ENCODE measurements around the gene EFS.
A peak's percentile ranks its signal among the peaks of the same experiment; 100 is the strongest.
"Not testable (repeated sequence)": the region's sequence is repeated elsewhere in the genome, so short reads cannot be mapped to it uniquely, and the experiment has no call there.

Gene EFS

GRCh38 chr14:23327947-23328744 lies 36.8 kb downstream of the EFS start:
- DNase-seq (ENCODE audit: low read depth in 2 of 2): peak; percentile 21 to 22

DNA sequence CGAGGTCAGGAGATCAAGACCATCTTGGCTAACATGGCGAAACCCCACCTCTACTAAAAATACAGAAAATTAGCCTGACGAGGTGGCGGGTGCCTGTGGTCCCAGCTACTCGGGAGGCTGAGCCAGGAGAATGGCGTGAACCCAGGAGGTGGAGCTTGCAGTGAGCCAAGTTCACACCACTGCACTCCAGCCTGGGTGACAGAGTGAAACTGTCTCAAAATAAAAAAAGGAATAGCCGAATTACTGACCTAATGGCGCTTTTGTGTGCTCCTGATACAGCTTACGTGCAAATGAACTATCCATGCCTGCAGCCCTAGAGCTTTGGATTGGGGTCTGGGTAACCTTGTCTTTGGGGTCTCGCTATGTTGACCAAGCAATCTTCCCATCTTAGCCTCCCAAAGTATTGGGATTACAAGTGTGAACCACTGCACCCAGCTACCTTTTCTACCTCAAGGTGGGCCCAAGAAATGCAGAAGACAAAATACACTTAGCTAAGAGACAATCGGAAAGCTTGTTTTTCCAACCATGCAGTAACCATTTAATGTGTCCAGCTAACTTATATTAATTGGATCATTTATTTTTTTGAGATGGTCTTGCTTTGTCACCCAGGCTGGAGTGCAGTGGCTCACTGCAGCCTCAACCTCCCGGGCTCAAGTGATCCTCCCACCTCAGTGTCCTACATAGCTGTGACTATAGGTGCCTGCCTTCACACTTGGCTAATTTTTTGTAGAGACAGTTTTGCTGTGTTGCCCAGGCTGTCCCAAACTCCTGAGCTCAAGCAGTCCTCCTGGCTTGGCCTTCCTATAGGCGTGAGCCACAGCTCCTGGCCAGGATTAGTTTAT lies 38.3 kb downstream of the EFS start:
- no peak for DNase-seq (ENCODE audit: low read depth in 2 of 2)

- DNase-seq (ENCODE audit: low read depth in 2 of 2): not testable (repeated sequence)
These were observed 39.2 kb downstream of the EFS start for GRCh38 chr14:23325746-23326145.

GRCh38 chr14:23324993-23325392 lies 40.0 kb downstream of the EFS start:
- DNase-seq (ENCODE audit: low read depth in 2 of 2): no peak

DNA sequence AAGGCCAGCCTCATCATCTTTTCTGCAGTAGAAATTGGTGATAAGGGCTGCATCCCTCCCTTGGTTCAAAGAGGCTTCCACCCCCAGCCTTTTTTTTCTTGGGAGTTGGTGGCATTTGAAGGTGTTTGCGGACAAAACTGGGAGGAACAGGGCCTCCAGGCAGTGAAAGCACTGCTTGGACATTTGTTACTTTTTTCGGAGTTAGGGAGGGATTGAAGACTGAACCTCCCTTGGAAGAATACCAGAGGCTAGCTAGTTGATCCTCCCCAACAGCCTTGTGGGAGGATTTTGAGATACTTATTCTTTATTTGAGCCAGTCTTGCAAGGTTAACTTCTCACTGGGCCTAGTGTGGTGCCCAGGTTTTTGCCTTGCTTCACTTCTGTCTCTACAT lies 40.5 kb downstream of the EFS start:
- no peak for DNase-seq (ENCODE audit: low read depth in 2 of 2)

DNA sequence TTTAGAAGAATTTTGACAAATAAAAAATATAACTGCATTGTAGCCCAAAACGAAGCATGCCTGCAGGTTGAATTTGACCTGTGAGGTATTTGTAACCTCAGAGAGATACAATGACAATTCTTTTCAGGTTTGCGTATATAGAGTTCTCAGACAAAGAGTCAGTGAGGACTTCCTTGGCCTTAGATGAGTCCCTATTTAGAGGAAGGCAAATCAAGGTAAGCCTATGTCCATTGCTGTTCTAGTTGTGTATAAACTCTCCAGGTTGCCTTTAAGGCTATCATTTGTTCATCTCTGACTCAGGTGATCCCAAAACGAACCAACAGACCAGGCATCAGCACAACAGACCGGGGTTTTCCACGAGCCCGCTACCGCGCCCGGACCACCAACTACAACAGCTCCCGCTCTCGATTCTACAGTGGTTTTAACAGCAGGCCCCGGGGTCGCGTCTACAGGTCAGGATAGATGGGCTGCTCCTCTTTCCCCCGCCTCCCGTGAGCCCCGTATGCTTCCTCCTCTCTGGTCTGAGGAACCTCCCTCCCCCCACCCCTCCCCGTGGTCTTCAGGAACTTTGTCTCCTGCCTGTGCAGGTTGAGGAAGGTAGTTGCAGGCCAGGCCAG lies 41.0 kb downstream of the EFS start:
- DNase-seq (ENCODE audit: low read depth in 2 of 2): no peak

DNA sequence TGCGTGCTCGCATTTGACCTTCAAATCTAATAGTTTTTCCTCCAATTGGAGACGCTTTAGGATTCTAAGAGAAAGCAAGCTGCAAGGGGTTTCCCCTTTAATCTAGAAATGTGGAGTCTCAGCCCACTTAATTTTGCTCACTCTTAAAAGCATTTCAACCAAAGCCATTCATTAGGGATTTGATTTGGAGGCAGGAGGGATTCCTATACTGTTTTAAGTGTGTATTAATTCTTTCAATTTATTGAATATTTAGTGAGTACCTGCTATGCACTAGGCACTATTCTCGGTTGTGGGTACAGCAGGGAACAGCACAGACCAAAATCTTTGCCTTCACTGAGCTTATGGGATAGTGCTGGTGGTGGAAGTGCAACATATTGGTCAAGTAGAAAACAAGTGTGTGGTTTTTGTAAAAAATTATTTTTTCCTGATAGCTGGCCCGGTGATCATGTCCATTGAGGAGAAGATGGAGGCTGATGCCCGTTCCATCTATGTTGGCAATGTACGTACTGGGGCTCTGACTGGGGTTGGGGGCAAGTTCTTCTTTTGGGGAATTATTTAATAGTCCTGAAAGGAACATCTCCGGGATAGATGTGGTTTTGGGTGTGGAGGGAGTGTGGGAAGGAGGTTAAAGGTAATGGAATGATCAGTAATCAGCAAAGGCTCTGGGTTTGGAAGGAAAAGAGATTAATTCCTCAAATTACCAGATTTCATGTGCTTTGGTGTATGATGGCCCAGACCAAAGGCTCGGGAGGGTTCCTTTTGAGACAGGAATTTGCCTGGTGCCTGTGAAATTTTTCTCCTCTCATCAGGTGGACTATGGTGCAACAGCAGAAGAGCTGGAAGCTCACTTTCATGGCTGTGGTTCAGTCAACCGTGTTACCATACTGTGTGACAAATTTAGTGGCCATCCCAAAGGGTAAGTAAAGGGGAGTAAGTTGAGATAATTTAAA lies 42.1 kb downstream of the EFS start:
- no peak for DNase-seq (ENCODE audit: low read depth in 2 of 2)

- DNase-seq (ENCODE audit: low read depth in 2 of 2): peak in 1 of 2 donors; percentile 22
These were observed 43.1 kb downstream of the EFS start for GRCh38 chr14:23321572-23322547.

DNA sequence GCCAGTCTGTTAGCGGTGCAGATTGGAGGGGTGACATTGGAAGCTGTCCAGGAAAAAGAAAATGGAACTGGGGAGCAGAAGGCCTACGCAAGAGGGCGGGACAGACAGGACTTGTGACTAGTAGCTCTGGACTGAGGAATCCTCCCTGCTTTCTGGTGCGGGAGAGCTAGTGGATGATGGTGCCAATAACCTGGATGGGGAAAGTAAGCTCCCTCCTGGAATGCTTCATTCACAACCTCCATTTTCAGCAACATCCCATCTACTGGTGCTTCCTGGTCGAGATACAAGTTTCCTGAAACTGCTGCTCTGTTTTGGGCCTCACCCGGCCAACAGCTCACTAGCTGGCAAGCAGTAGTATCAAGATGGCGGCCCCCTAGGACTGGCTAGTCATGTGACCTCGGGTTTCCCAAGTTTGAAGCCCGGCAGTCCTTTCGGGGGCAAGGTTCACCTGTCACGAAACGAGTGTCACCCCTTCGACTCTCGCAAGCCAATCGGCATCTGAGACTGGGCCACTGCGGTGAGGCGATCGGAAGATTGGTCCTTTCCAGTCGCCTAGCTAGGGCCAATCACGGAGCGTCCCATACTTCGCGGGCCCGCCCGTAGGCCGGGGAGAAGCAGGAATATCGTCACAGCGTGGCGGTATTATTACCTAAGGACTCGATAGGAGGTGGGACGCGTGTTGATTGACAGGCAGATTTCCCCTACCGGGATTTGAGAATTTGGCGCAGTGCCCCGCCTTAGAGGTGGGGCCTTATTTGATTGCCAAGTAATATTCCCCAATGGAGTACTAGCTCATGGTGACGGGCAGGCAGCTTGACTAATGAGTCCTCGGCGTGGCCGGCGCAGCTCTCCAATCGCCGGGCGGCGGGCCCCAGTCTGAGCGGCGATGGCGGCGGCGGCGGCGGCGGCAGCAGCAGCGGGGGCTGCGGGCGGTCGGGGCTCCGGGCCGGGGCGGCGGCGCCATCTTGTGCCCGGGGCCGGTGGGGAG lies 44.1 kb downstream of the EFS start, which contains the start of gene PABPN1:
PABPN1 (plus strand) TSS at position 874 of the 988 bp plus-strand sequence; CDS start at position 887, 13 bp downstream.
- peak; percentile 80 to 95 for DNase-seq (ENCODE audit: low read depth in 2 of 2)

GRCh38 chr14:23319746-23320583 lies 45.0 kb downstream of the EFS start:
- no peak for DNase-seq (ENCODE audit: low read depth in 2 of 2)

- DNase-seq (ENCODE audit: low read depth in 2 of 2): no peak
These were observed 48.7 kb downstream of the EFS start for GRCh38 chr14:23316300-23316699.

- no peak for DNase-seq (ENCODE audit: low read depth in 2 of 2)
These were observed 54.4 kb downstream of the EFS start for GRCh38 chr14:23310546-23310945.

- no peak for DNase-seq (ENCODE audit: low read depth in 2 of 2)
These were observed 56.1 kb downstream of the EFS start for GRCh38 chr14:23308721-23309445.

DNA sequence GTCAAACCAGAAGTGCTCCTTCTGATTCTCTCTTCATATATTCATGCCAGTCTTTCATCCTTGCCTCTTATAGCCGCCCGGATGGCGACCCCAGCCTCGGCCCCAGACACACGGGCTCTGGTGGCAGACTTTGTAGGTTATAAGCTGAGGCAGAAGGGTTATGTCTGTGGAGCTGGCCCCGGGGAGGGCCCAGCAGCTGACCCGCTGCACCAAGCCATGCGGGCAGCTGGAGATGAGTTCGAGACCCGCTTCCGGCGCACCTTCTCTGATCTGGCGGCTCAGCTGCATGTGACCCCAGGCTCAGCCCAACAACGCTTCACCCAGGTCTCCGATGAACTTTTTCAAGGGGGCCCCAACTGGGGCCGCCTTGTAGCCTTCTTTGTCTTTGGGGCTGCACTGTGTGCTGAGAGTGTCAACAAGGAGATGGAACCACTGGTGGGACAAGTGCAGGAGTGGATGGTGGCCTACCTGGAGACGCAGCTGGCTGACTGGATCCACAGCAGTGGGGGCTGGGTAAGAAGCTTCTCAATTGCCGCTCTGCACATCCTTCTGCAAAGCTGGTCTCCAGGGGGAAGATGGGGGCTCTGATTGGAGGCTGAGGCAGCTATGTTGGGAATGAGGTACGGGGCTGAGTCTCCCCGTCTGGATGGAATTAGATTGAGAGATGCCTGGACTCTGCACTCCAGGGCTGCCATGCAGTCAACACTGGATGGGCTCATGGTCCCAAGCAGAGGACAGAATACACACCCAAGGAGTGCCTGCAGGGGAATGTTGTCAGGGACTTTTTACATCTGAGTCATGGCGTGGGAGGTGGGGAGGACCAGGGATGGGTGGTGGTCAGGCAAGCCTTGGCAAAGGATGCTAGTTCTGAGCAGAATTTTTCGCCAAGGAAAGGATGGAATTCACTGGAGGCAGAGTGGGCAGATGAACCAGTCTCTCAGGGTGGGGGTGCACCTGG lies 57.0 kb downstream of the EFS start:
- DNase-seq (ENCODE audit: low read depth in 2 of 2): no peak

DNA sequence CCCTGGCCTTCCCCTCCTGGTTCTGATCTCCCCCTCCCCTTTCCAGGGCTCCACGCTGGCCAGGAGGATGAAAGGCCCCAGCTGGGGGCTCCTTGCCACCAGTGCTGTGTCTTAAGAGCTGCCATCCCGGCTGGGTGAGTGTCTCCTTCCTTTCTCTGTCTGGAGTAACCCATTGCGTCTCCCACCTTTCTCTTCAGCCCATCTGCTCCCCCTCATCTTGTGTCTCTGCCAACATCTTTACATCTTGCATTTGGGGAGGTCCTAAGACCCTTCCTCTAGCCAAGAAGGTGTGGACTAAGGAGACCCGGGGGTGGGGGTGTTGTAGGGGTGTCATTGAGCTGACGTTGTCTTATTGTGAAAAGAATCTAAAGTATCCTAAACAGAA lies 57.8 kb downstream of the EFS start:
- DNase-seq (ENCODE audit: low read depth in 2 of 2): no peak
